Dermis blood vessel endothelial cell (primary cell): ENCODE data around the gene OR2T1. TPM values are rescaled to one million over a fixed set of nuclear protein-coding genes. Genes with fewer than 3 reads are reported as not detected.
"Not testable (repeated sequence)": the region's sequence is repeated elsewhere in the genome, so short reads cannot be mapped to it uniquely, and the experiment has no call there.

Experiments used
- DNase-seq: peaks from one replicate; pipeline ENCODE4 v3.0.0; 2010
- total RNA-seq: library from RNA; depleted of rRNA; stranded (reverse); fragments of >200 nt; gene quantifications from 2 replicates; pipeline ENCODE4 v1.2.3, GENCODE V29; 2014

OR2T1 gene
- total RNA-seq, 1 donor from 2014 or later = not detected

DNA sequence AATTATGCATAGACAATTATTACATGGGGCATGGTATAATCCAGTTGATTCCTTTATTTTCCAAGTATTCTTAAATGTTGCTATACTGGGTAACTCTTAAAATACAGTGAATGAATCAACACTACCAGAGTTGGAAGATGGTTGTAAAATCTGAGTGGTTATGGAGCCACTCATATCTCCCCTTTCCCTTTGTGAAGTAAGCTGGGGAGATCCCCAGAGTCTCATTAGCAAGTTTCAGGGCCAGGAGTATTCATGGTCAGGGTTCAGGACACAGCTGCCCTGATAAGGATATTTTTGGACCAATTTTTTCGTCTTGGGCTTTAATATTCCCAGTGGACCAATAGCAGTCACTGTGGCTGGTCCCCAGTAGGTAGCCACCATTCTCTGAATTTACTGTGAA, 35.8 kb downstream of the OR2T1 start:
- DNase-seq = not testable (repeated sequence)

- not testable (repeated sequence) for DNase-seq
Measured at GRCh38 chr1:248439283-248439682, 36.4 kb downstream of the OR2T1 start.

GRCh38 chr1:248442500-248443277, 39.8 kb downstream of the OR2T1 start:
- DNase-seq = not testable (repeated sequence)

DNA sequence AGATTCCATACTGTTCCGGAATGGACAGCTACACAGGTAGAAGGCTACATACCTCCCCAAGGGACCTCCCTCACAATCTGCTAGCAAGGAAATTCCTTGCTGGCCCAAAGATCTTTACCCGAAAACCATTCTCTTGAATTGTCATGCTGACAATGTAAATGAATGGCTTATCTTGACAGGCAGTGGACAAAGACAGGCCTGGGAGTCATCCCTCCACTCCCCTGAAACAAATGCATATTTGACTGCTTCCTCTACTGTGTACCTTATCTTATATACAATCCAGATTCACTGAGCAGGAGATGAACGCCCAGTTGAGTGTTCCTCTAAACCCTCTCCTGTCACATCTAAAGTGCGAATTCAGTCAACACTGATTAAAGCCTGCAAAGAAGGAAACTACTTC, 41.8 kb downstream of the OR2T1 start:
- not testable (repeated sequence) for DNase-seq

- DNase-seq = not testable (repeated sequence)
Measured at GRCh38 chr1:248445399-248445798, 42.6 kb downstream of the OR2T1 start, which contains the start of gene OR2T2. Gene OR2T2 (plus strand): TSS chr1:248445637. CDS start chr1:248452798, 7,161 bp downstream.

- DNase-seq = not testable (repeated sequence)
Measured at GRCh38 chr1:248448409-248449074, 45.7 kb downstream of the OR2T1 start.

GRCh38 chr1:248449821-248450465, 47.1 kb downstream of the OR2T1 start:
- not testable (repeated sequence) for DNase-seq

DNA sequence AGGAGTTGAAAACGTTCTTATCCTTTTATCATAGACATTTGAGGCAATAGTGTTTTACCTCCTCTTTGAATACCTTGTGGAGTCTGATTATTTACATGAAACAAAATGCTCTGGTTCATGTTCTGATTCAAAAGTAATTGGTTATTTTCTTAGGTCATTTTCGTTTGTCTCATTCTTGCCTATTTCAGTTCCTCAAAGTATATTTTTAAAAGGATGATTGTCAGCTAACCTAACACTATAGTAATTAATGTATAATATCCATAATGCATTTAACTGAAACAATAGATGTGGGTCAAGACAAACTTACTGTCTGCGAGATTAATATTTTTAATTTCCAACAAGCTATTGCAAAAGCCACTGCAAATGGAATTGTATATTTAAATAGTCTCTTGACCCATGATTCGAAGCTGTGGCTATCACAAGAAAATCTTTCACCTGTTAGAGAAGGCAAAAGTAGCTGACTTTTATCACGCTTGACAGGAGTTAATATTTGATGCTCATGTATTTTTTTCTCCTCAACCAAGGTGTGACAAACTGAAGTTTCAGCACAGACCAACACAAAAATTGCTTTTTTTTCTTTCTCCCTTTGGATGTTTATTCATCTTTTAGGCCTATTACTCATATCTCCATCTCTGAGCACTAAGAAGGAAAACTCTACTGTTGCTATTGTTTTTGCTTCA, 47.8 kb downstream of the OR2T1 start:
- not testable (repeated sequence) for DNase-seq

DNA sequence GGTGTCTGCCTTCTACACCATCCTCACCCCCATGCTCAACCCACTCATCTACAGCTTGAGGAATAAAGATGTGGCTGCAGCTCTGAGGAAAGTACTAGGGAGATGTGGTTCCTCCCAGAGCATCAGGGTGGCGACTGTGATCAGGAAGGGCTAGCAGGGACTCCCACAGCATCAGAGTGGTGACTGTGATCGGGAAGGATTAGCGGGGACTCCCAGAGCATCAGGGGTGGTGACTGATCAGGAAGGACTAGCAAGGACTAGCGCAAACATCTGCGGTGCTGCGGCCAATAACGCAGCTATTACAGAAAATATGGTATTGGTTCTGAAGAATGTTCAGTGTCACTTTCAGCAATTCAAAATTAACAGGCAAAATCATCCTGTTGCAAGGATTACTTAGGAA, 50.8 kb downstream of the OR2T1 start:
- not testable (repeated sequence) for DNase-seq

GRCh38 chr1:248455045-248455444, 52.2 kb downstream of the OR2T1 start:
- DNase-seq = not testable (repeated sequence)

GRCh38 chr1:248456635-248457034, 53.8 kb downstream of the OR2T1 start:
- not testable (repeated sequence) for DNase-seq

Other genes starting within 250 kb of the OR2T1 start
- not detected in 2 replicates for gene OR2M2, start 228.2 kb upstream of the OR2T1 start, total RNA-seq
- not detected in 2 replicates for gene OR2M3, start 205.8 kb upstream of the OR2T1 start, total RNA-seq
- not detected in 2 replicates for gene OR2M4, start 171.6 kb upstream of the OR2T1 start, total RNA-seq
- not detected in 2 replicates for gene OR2T33, start 125.1 kb upstream of the OR2T1 start, total RNA-seq
- gene OR2T12, start 99.6 kb upstream of the OR2T1 start, total RNA-seq = not detected in 2 replicates
- not detected in 2 replicates for gene OR2M7, start 78.5 kb upstream of the OR2T1 start, total RNA-seq
- not detected in 2 replicates for gene OR14C36, start 54.3 kb upstream of the OR2T1 start, total RNA-seq
- not detected in 2 replicates for gene OR2T4, start 41.4 kb upstream of the OR2T1 start, total RNA-seq
- gene OR2T6, start 27.3 kb upstream of the OR2T1 start, total RNA-seq = not detected in 2 replicates
- not detected in 2 replicates for gene OR2T2, start 42.6 kb downstream of the OR2T1 start, total RNA-seq
- not detected in 2 replicates for gene OR2T3, start 70.3 kb downstream of the OR2T1 start, total RNA-seq
- gene OR2T5, start 85.5 kb downstream of the OR2T1 start, total RNA-seq = not detected in 2 replicates
- not detected in 2 replicates for gene OR2G6, start 105.0 kb downstream of the OR2T1 start, total RNA-seq
- not detected in 2 replicates for gene OR2T29, start 159.7 kb downstream of the OR2T1 start, total RNA-seq
- gene OR2T34, start 171.7 kb downstream of the OR2T1 start, total RNA-seq = not detected in 2 replicates
- not detected in 2 replicates for gene OR2T10, start 194.7 kb downstream of the OR2T1 start, total RNA-seq
- gene OR2T11, start 232.0 kb downstream of the OR2T1 start, total RNA-seq = not detected in 2 replicates
- not detected in 2 replicates for gene OR2T35, start 242.2 kb downstream of the OR2T1 start, total RNA-seq